HUES6 (cell line): Measurements from ENCODE around the gene DPEP2NB.
"Not testable (repeated sequence)": the region's sequence is repeated elsewhere in the genome, so short reads cannot be mapped to it uniquely, and the experiment has no call there.

Experiments
- H3K27ac ChIP-seq: 2 replicates; pipeline ENCODE4 v1.7.0; 2013; ENCODE audit warnings: low read depth, mild to moderate bottlenecking, low read length, inconsistent platforms
- H3K27me3 ChIP-seq: 2 replicates; pipeline ENCODE4 v1.6.1; 2013; ENCODE audit warnings: low read length; ENCODE audit not compliant: control insufficient read depth, insufficient read depth
- H3K36me3 ChIP-seq: 2 replicates; pipeline ENCODE4 v1.6.1; 2013; ENCODE audit warnings: low read length; ENCODE audit not compliant: control insufficient read depth, insufficient read depth
- H3K4me1 ChIP-seq: 2 replicates; pipeline ENCODE4 v1.6.1; 2013; ENCODE audit warnings: low read length; ENCODE audit not compliant: control insufficient read depth, insufficient read depth
- H3K4me3 ChIP-seq: 2 replicates; pipeline ENCODE4 v1.5.1; 2013; ENCODE audit warnings: low read depth, low read length
- H3K9ac ChIP-seq: one replicate; pipeline ENCODE4 v1.6.1; 2013; ENCODE audit warnings: mild to moderate bottlenecking, low read length
- H3K9me3 ChIP-seq: 2 replicates; pipeline ENCODE4 v1.6.1; 2013; ENCODE audit warnings: low read depth, low read length; ENCODE audit not compliant: control insufficient read depth, insufficient read depth

DPEP2NB gene

GRCh38 chr16:67977469-67978227 lies 38.1 kb downstream of the DPEP2NB start:
- Histone ChIP-seq H3K9ac (no peak overlapping the region), H3K4me1 (no peaks in the 10 kb centered on the region), H3K4me3 (no peak overlapping the region), H3K36me3 (no peaks in the 10 kb centered on the region), H3K27ac (no peak overlapping the region), H3K9me3 (no peaks in the 10 kb centered on the region), H3K27me3 (peaks cover 4% of the 10 kb centered on the region; the same call in 1 of the 2 replicates)

DNA sequence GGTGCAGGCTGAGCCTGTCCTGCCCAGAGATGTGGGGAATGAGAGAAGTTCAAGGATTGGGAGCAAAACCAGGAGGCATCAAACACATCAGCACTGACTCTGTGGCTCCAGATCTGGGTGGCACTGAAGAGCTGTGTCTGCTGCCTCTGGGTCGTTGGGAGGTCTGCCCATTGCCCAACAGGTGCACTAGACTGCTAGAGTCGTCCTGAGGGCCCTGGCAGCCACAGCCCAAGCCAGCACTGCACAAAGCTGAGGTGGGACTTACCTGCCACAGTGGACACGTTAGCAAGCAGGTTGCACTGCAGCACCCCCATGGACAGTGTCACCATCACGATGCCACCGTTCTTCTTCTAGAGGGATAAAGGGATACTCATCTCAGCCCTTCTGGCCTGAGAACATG lies 38.7 kb downstream of the DPEP2NB start:
- H3K4me1 ChIP-seq, result no peaks in the 10 kb centered on the region
- H3K27ac ChIP-seq, result no peak overlapping the region
- no peak overlapping the region for H3K4me3 ChIP-seq
- H3K27me3 ChIP-seq, result peaks cover 4% of the 10 kb centered on the region; the same call in 1 of the 2 replicates
- no peaks in the 10 kb centered on the region for H3K9me3 ChIP-seq
- no peaks in the 10 kb centered on the region for H3K36me3 ChIP-seq
- H3K9ac ChIP-seq, result no peak overlapping the region

DNA sequence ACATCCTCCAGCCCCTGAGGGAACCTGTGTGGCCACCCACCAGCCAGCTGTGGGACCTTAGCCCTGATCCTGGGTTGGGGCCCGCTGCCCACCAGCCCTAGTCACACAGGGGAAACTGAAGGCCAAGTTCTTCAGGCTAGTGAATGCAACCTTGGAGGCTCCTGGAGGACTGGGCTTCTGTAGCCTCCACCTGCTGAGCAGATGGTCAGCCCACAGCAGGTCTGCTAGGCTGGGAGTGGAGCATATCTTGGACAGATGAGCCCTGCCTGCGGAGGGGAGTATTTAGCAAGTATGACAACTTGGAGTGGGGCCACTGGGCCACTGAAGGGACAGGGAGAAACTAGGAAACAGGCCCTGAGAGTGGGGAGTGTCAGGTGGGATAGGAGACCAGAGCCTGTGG lies 39.5 kb downstream of the DPEP2NB start:
- Histone ChIP-seq H3K4me3 (no peak overlapping the region), H3K9ac (no peak overlapping the region), H3K27me3 (peaks cover 4% of the 10 kb centered on the region; the same call in 1 of the 2 replicates), H3K36me3 (no peaks in the 10 kb centered on the region), H3K27ac (no peak overlapping the region), H3K9me3 (no peaks in the 10 kb centered on the region), H3K4me1 (no peaks in the 10 kb centered on the region)

GRCh38 chr16:67975321-67976105 lies 40.2 kb downstream of the DPEP2NB start:
- Histone ChIP-seq H3K27me3 (peaks cover 4% of the 10 kb centered on the region; the same call in 1 of the 2 replicates), H3K9me3 (no peaks in the 10 kb centered on the region)

DNA sequence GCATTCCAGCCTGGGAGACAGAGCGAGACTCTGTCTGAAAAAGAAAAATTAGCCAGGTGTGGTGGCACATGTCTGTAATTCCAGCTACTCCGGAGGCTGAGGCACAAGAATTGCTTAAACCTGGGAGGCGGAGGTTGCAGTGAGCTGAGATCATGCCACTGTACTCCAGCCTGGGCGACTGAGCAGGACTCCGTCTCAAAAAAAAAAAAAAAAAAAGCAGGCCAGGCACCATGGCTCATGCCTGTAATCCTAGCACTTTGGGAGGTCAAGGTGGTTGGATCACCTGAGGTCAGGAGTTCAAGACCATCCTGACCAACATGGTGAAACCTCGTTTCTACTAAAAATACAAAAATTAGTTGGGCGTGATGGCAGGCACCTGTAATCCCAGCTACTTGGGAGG lies 43.4 kb downstream of the DPEP2NB start:
- not testable (repeated sequence) for H3K4me1 ChIP-seq, H3K27me3 ChIP-seq, H3K36me3 ChIP-seq, H3K4me3 ChIP-seq, H3K9ac ChIP-seq, H3K9me3 ChIP-seq, H3K27ac ChIP-seq

More at GRCh38 chr16:67975321-67976105, 40.2 kb downstream of the DPEP2NB start:
- no peak overlapping the region for H3K27ac ChIP-seq
- no peaks in the 10 kb centered on the region for H3K4me1 ChIP-seq
- no peaks in the 10 kb centered on the region for H3K36me3 ChIP-seq
- no peak overlapping the region for H3K9ac ChIP-seq
- H3K4me3 ChIP-seq, result no peak overlapping the region

- Histone ChIP-seq H3K36me3 (no peaks in the 10 kb centered on the region), H3K9ac (no peak overlapping the region), H3K4me3 (no peak overlapping the region)
Measured at GRCh38 chr16:67971111-67971510, 44.6 kb downstream of the DPEP2NB start.

DNA sequence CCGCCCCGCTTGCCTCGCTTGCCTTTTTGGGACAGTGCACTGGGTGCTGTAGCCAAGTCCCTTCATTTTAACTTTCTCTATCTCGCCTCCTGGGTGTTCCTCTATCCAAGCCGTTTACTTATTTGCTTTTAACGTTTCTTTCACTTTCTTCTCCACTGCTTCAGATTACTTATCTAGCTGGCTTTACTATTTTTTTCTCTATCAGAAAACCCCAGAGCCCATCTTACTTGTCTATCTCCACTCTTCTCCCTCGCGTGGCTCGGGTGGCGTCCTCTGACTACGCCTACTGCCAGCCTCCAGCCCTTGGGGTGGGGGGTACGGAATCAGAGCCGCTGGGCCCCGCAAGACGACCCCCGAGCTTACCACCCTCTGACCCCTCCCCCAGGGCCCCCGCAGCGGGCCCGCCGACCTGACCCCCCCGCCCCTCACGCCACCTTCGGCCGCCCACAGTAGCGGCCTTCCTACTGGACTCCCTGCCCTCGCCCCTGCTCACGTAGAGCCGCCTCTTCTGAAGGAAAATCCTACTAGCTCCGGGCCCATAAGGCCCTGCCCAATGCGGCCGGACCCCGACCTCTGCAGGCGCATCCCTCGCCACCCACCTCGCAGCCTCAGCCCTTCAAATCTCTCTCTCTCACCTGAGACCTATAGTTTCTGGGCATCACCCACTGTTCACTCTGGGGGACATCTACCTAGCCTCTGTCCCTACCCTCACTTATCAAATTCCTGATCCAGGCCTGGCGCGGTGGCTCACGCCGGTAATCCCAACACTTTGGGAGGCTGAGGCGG lies 46.3 kb downstream of the DPEP2NB start:
- H3K27ac ChIP-seq, result no peak overlapping the region
- no peaks in the 10 kb centered on the region for H3K9me3 ChIP-seq
- H3K9ac ChIP-seq, result peak overlapping the region; percentile 60
- peaks cover 32% of the 10 kb centered on the region for H3K4me1 ChIP-seq
- H3K36me3 ChIP-seq, result peaks cover 6% of the 10 kb centered on the region; the same call in 1 of the 2 replicates
- H3K27me3 ChIP-seq, result no peaks in the 10 kb centered on the region
- H3K4me3 ChIP-seq, result peak overlapping the region; percentile 76

More at GRCh38 chr16:67971111-67971510, 44.6 kb downstream of the DPEP2NB start:
- no peak overlapping the region for H3K27ac ChIP-seq
- no peaks in the 10 kb centered on the region for H3K27me3 ChIP-seq
- H3K9me3 ChIP-seq, result no peaks in the 10 kb centered on the region
- H3K4me1 ChIP-seq, result peaks cover 17% of the 10 kb centered on the region

DNA sequence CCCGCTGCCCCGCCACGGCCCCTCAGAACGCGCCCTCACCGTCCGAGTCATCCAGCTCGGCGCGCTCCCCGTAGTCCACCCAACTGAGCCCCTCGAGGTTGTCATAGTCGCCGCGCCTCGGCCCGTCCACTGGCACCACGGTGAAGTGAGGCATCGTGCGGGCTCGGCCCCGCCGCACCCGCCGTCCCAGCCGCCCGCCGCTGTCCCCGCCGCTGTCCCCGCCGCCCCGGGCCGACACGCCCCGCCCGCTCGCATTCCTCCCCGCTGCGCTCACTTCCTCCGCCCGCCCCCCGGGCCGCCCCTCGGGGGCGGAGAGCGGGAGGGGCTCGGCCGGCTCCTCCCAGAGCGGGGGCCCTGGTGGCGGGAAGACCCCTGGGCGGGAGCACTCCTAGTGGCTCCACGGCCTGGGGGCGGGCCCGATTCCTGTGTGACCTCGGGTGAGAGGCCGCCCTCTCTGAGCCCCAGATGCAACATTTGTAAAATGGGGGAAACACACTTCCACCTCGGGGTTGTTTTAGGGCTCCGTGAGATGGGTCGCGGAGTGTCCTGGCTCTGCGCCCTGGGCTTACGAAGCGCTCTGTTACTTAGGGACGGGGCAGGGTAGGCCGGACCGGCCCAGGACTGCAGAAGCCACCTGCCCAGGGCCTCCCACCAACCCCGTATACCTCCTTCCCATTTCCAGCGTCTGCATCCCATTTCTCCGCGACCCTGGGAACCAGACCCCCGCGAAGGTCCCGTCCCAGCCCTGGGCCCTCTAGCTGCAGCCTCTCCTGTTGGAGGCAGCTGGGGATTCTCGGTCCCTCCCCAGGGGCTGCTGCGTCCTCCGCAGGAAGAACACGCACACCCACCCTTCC lies 47.1 kb downstream of the DPEP2NB start, which contains the start of gene SLC12A4:
Gene SLC12A4 (minus strand): TSS at position 238 of the 854 bp plus-strand sequence. CDS start 84 bp downstream, at position 154.
- H3K27ac ChIP-seq, result peak within 1 kb of the TSS; percentile 91; the same call in 1 of the 2 replicates
- peaks cover 40% of the 10 kb centered on the region for H3K4me1 ChIP-seq
- H3K27me3 ChIP-seq, result no peaks in the 10 kb centered on the region
- peak within 1 kb of the TSS; percentile 76 for H3K4me3 ChIP-seq
- peak within 1 kb of the TSS; percentile 93 for H3K9ac ChIP-seq
- no peaks in the 10 kb centered on the region for H3K9me3 ChIP-seq
- peaks cover 8% of the 10 kb centered on the region; the same call in 1 of the 2 replicates for H3K36me3 ChIP-seq

GRCh38 chr16:67967958-67968399 lies 47.7 kb downstream of the DPEP2NB start:
- H3K4me1 ChIP-seq, result peaks cover 44% of the 10 kb centered on the region
- H3K9ac ChIP-seq, result peak overlapping the region; percentile 93
- peaks cover 12% of the 10 kb centered on the region for H3K36me3 ChIP-seq
- peak overlapping the region; percentile 76 for H3K4me3 ChIP-seq
- no peaks in the 10 kb centered on the region for H3K27me3 ChIP-seq
- H3K9me3 ChIP-seq, result no peaks in the 10 kb centered on the region
- H3K27ac ChIP-seq, result peak overlapping the region; percentile 91; the same call in 1 of the 2 replicates
